Liver (tissue), 9 donors: Measurements from ENCODE around the gene UBR3. TPM values are rescaled to one million over a fixed set of nuclear protein-coding genes. Genes with fewer than 3 reads are reported as not detected.

Experiments
- DNase-seq: peaks from one replicate; pipeline ENCODE4 v3.0.0-alpha.2; 2017; ENCODE audit warnings: low spot score
- H3K27ac ChIP-seq, 2 donors: one replicate each; pipeline ENCODE4 v1.7.0; 2013; ENCODE audit warnings: inconsistent platforms in 2 of 2, low read length in 2 of 2, control low read depth in 1 of 2, low read depth in 1 of 2, mild to moderate bottlenecking in 1 of 2
- H3K27me3 ChIP-seq, 4 donors: one replicate each; pipeline versions ENCODE4 v1.6.1 to v1.7.0; 2013; ENCODE audit warnings: low read length in 3 of 4, inconsistent platforms in 1 of 4, mild to moderate bottlenecking in 1 of 4, moderate library complexity in 1 of 4; ENCODE audit not compliant: control insufficient read depth in 4 of 4, insufficient read depth in 4 of 4
- H3K36me3 ChIP-seq, 4 donors: one replicate each; pipeline versions ENCODE4 v1.6.1 to v1.7.0; 2013; ENCODE audit warnings: low read length in 3 of 4, mild to moderate bottlenecking in 3 of 4, low read depth in 1 of 4, moderate library complexity in 1 of 4; ENCODE audit not compliant: control insufficient read depth in 4 of 4, insufficient read depth in 3 of 4
- H3K4me1 ChIP-seq, 4 donors: one replicate each; pipeline versions ENCODE4 v1.6.1 to v1.7.0; 2013; ENCODE audit warnings: low read length in 3 of 4, mild to moderate bottlenecking in 3 of 4, moderate library complexity in 1 of 4; ENCODE audit not compliant: control insufficient read depth in 4 of 4, insufficient read depth in 4 of 4
- H3K4me3 ChIP-seq, 3 donors: one replicate each; pipeline versions ENCODE4 v1.6.1 to v1.7.0; 2013; ENCODE audit warnings: low read length in 3 of 3, control low read depth in 1 of 3, low read depth in 1 of 3, mild to moderate bottlenecking in 1 of 3
- H3K9ac ChIP-seq, 2 donors: one replicate each; pipeline ENCODE4 v1.7.0; 2013; ENCODE audit warnings: low read length in 2 of 2, mild to moderate bottlenecking in 2 of 2, moderate library complexity in 2 of 2, control low read depth in 1 of 2, low read depth in 1 of 2
- H3K9me3 ChIP-seq, 4 donors: one replicate each; pipeline versions ENCODE4 v1.6.1 to v1.7.0; 2013; ENCODE audit warnings: low read length in 3 of 4; ENCODE audit not compliant: control insufficient read depth in 4 of 4
- ATF3 ChIP-seq: IDR thresholded peaks from 2 replicates; pipeline ENCODE4 v1.6.1; 2016; ENCODE audit warnings: antibody characterized with exemption
- EGR1 ChIP-seq, 2 donors: IDR thresholded peaks; 2 replicates each; pipeline ENCODE4 v1.6.1; 2016 to 2018; ENCODE audit warnings: antibody characterized with exemption in 2 of 2, low read depth in 2 of 2
- FOXA1 ChIP-seq: IDR thresholded peaks from 2 replicates; pipeline ENCODE4 v1.6.1; 2016; ENCODE audit warnings: antibody characterized with exemption
- FOXA2 ChIP-seq: IDR thresholded peaks from 2 replicates; pipeline ENCODE4 v1.6.1; 2016; ENCODE audit warnings: antibody characterized with exemption
- GABPA ChIP-seq, 2 donors: IDR thresholded peaks in 1 of 2; conservative IDR thresholded peaks in 1 of 2; 2 replicates each; pipeline ENCODE4 v1.6.1; 2016; ENCODE audit warnings: antibody characterized with exemption in 2 of 2, mild to moderate bottlenecking in 1 of 2, moderate library complexity in 1 of 2
- HNF4A ChIP-seq, 2 donors: conservative IDR thresholded peaks; 2 replicates each; pipeline ENCODE4 v1.6.1; 2016; ENCODE audit warnings: antibody characterized with exemption in 2 of 2, mild to moderate bottlenecking in 2 of 2
- JUND ChIP-seq, 2 donors: IDR thresholded peaks; 2 replicates each; pipeline ENCODE4 v1.6.1; 2016; ENCODE audit warnings: antibody characterized with exemption in 2 of 2
- MAX ChIP-seq: IDR thresholded peaks from 2 replicates; pipeline ENCODE4 v1.6.1; 2016; ENCODE audit warnings: antibody characterized with exemption
- NR2F2 ChIP-seq: IDR thresholded peaks from 2 replicates; pipeline ENCODE4 v1.6.1; 2016; ENCODE audit warnings: antibody characterized with exemption
- REST ChIP-seq: IDR thresholded peaks from 2 replicates; pipeline ENCODE4 v1.6.1; 2016; ENCODE audit warnings: antibody characterized with exemption, mild to moderate bottlenecking
- SP1 ChIP-seq: IDR thresholded peaks from 2 replicates; pipeline ENCODE4 v1.6.1; 2018; ENCODE audit warnings: antibody characterized with exemption, mild to moderate bottlenecking
- TAF1 ChIP-seq: conservative IDR thresholded peaks from 2 replicates; pipeline ENCODE4 v1.6.1; 2016; ENCODE audit warnings: antibody characterized with exemption, mild to moderate bottlenecking
- YY1 ChIP-seq: IDR thresholded peaks from 2 replicates; pipeline ENCODE4 v1.6.1; 2016; ENCODE audit warnings: antibody characterized with exemption, mild to moderate bottlenecking
- ZBTB33 ChIP-seq: IDR thresholded peaks from 2 replicates; pipeline ENCODE4 v1.6.1; 2016; ENCODE audit warnings: antibody characterized with exemption
- polyA plus RNA-seq, 2 donors: library from polyadenylated mRNA; stranded (reverse) in 1 of 2; unstranded in 1 of 2; fragments of 200-250 nt in 1 of 2; fragments of >200 nt in 1 of 2; fragmentation: Nextera tagmentation in 1 of 2; extraction: Ambion mirVana in 1 of 2; gene quantifications; one replicate each; pipeline versions ENCODE4 v1.2.1 to v1.2.3, GENCODE V29; 2013 to 2015
- total RNA-seq, 2 donors: library from RNA; depleted of rRNA; stranded (reverse); fragments of >200 nt; gene quantifications; one replicate each; pipeline ENCODE4 v1.2.3, GENCODE V29; 2014
- donor health status: healthy.
- donor health status: healthy.
- donor health status: healthy.
- donor health status: healthy.
- donor health status: healthy.

UBR3 gene
- total and polyA plus RNA-seq, 4 donors, result 8.5 to 69.4 (median 28.4) TPM

GRCh38 chr2:170026361-170026760, 199.1 kb downstream of the UBR3 start (continued):
- TF ChIP-seq MAX, result no peak
- TF ChIP-seq FOXA2, result no peak
- no peak for TF ChIP-seq SP1
- TF ChIP-seq ATF3, result no peak
- TF ChIP-seq ZBTB33, result no peak

- no peak overlapping the region for H3K4me3 ChIP-seq
- H3K9ac ChIP-seq, result no peak overlapping the region
- peak overlapping the region in 1 of 2 donors; percentile 31 for H3K27ac ChIP-seq
- peaks cover 0 to 4% (median 3%) of the 10 kb centered on the region in 4 donors for H3K4me1 ChIP-seq
- no peaks in the 10 kb centered on the region for H3K27me3 ChIP-seq
- H3K36me3 ChIP-seq, result peaks cover 0 to 13% (median 1%) of the 10 kb centered on the region in 4 donors
- DNase-seq, result no peak
- H3K9me3 ChIP-seq, result peaks cover 0 to 2% (median 0%) of the 10 kb centered on the region in 4 donors
- TF ChIP-seq MAX (no peak), YY1 (no peak), JUND (IDR thresholded peaks at IDR 0.05) (no peak), REST (no peak), HNF4A (conservative IDR thresholded peaks at IDR 0.05) (no peak), EGR1 (IDR thresholded peaks at IDR 0.05; ENCODE audit: low read depth in 2 of 2) (no peak), GABPA (IDR thresholded peaks at IDR 0.05 in 1 of 2, conservative IDR thresholded peaks at IDR 0.05 in 1 of 2) (no peak), ATF3 (no peak), ZBTB33 (no peak), FOXA1 (no peak), TAF1 (no peak), NR2F2 (no peak), FOXA2 (no peak), SP1 (no peak)
Measured at GRCh38 chr2:170029551-170029950, 202.3 kb downstream of the UBR3 start.
